Common myeloid progenitor, CD34-positive (primary cell): ENCODE measurements around the gene SELENON. TPM values are rescaled to one million over a fixed set of nuclear protein-coding genes. Genes with fewer than 3 reads are reported as not detected.

Experiments
- CTCF ChIA-PET: fragments of 350-600 bp; sonication (Branson Sonifier 250); formaldehyde crosslinking; loops from one replicate; lab custom pipeline; 2021; ENCODE audit warnings: antibody characterized with exemption; lab: Charles Lee
- POLR2A ChIA-PET: fragments of 350-600 bp; sonication (Branson Sonifier 250); formaldehyde crosslinking; loops from one replicate; lab custom pipeline; 2021; ENCODE audit warnings: antibody characterized with exemption; lab: Charles Lee
- DNase-seq, 3 donors: peaks; one replicate each; pipeline versions ENCODE4 v3.0.0 to v3.0.0-alpha.2; 2013
- H3K27ac ChIP-seq, 2 experiments: 1 replicate in 1 of 2; 2 replicates in 1 of 2; pipeline ENCODE4 v1.7.0; 2013; ENCODE audit warnings: inconsistent platforms in 2 of 2, low read length in 2 of 2, mild to moderate bottlenecking in 2 of 2, low read depth in 1 of 2, moderate library complexity in 1 of 2; ENCODE audit not compliant: severe bottlenecking in 2 of 2, insufficient read depth in 1 of 2, poor library complexity in 1 of 2
- H3K27me3 ChIP-seq, 5 experiments: replicated peaks in 2 of 5; 1 replicate in 3 of 5; 2 replicates in 2 of 5; pipeline versions ENCODE4 v1.6.1 to v1.7.0; 2013; ENCODE audit warnings: low read length in 4 of 5, mild to moderate bottlenecking in 2 of 5, moderate library complexity in 2 of 5, inconsistent platforms in 1 of 5; ENCODE audit not compliant: insufficient read depth in 5 of 5, control insufficient read depth in 4 of 5
- H3K36me3 ChIP-seq, 4 experiments: 1 replicate in 2 of 4; 2 replicates in 2 of 4; pipeline versions ENCODE4 v1.6.1 to v1.7.0; 2013; ENCODE audit warnings: low read length in 3 of 4, control low read depth in 1 of 4, mild to moderate bottlenecking in 1 of 4; ENCODE audit not compliant: control insufficient read depth in 4 of 4, insufficient read depth in 4 of 4
- H3K4me1 ChIP-seq, 4 experiments: 1 replicate in 3 of 4; 2 replicates in 1 of 4; pipeline versions ENCODE4 v1.6.1 to v1.7.1; 2013; ENCODE audit warnings: low read length in 3 of 4, mild to moderate bottlenecking in 3 of 4, control low read depth in 1 of 4, inconsistent platforms in 1 of 4, moderate library complexity in 1 of 4; ENCODE audit not compliant: control insufficient read depth in 4 of 4, insufficient read depth in 4 of 4; ENCODE audit errors: control extremely low read depth in 1 of 4
- H3K4me3 ChIP-seq, 7 experiments: 1 replicate in 4 of 7; 2 replicates in 3 of 7; pipeline versions ENCODE4 v1.5.1 to v1.7.0; 2013; ENCODE audit warnings: mild to moderate bottlenecking in 7 of 7, low read length in 6 of 7, moderate library complexity in 6 of 7, inconsistent platforms in 2 of 7, low read depth in 2 of 7, control low read depth in 1 of 7; ENCODE audit not compliant: insufficient read depth in 4 of 7, control insufficient read depth in 1 of 7; ENCODE audit errors: extremely low read depth in 1 of 7
- H3K9me3 ChIP-seq, 5 experiments: 1 replicate in 4 of 5; 2 replicates in 1 of 5; pipeline versions ENCODE4 v1.6.1 to v1.7.1; 2013; ENCODE audit warnings: low read length in 4 of 5, mild to moderate bottlenecking in 2 of 5, inconsistent platforms in 1 of 5, low read depth in 1 of 5, moderate library complexity in 1 of 5; ENCODE audit not compliant: control insufficient read depth in 4 of 5, insufficient read depth in 2 of 5; ENCODE audit errors: control extremely low read depth in 1 of 5
- WGBS: methylation state at CpG from one replicate; pipeline ENCODE4 v1.1.5; 2013; ENCODE audit not compliant: insufficient coverage; 5-methylcytosine and 5-hydroxymethylcytosine counted together
- polyA plus RNA-seq: library from polyadenylated mRNA; unstranded; fragments of 120-200 nt; gene quantifications from one replicate; pipeline ENCODE4 v1.2.1, GENCODE V29; 2013

The SELENON gene, protein sequence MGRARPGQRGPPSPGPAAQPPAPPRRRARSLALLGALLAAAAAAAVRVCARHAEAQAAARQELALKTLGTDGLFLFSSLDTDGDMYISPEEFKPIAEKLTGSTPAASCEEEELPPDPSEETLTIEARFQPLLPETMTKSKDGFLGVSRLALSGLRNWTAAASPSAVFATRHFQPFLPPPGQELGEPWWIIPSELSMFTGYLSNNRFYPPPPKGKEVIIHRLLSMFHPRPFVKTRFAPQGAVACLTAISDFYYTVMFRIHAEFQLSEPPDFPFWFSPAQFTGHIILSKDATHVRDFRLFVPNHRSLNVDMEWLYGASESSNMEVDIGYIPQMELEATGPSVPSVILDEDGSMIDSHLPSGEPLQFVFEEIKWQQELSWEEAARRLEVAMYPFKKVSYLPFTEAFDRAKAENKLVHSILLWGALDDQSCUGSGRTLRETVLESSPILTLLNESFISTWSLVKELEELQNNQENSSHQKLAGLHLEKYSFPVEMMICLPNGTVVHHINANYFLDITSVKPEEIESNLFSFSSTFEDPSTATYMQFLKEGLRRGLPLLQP
- polyA plus RNA-seq = 37.9 TPM

DNA sequence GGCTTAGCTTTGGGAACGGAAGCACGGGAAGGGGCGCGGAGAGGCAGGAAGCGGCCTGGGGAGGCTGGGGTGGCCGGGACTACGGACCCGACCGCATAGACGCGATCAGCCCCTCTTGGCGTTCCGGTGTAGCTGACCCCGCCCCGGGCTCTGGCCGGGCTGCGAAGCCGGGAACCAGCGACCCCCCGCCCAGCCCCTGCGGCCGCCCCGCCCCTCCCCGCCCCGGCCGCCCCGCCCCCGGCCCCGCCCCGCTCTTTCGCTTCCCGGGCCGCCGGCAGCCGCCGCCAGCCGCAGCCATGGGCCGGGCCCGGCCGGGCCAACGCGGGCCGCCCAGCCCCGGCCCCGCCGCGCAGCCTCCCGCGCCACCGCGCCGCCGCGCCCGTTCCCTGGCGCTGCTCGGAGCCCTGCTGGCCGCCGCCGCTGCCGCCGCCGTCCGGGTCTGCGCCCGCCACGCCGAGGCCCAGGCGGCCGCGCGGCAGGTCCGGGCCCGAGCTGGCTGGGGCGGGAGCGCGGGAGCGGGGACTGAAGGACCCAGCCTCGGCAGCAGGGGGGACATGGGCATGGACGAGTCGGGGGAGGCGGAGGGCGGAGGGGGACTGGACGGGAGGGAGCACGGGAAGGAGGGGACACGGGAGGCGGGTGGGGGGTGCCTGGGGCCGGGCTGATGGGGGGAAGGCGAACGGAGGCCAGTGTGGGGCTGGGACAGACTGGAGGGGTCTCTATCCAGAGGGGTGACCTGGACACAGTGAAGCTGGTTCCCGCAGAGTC, at the start of gene SELENON:
Gene SELENON, plus strand, starts transcription at position 259 of the 768 bp plus-strand sequence. Its CDS starts 38 bp downstream, at position 297.
- ChIA-PET POLR2A (no interaction called here), CTCF (interaction anchor here (1.0 to 2.9 kb wide), 5 partner anchors 11 to 296 kb away, joined by 3 to 8 read pairs (median 4); no protein-coding TSS in a partner anchor)
- under 1% methylated on average over 77 of the region's 91 CpGs for WGBS
- Histone ChIP-seq H3K27me3 (no peaks in the 10 kb centered on the region), H3K4me3 (peak within 1 kb of the TSS in 6 of 7 experiments; percentile 38 to 74 (median 58)), H3K36me3 (peaks cover 0 to 2% (median under 1%) of the 10 kb centered on the region in 4 experiments), H3K9me3 (no peaks in the 10 kb centered on the region), H3K4me1 (peaks cover 0 to 34% (median 24%) of the 10 kb centered on the region in 4 experiments), H3K27ac (no peak within 1 kb of the TSS)
- peak in 1 of 3 donors; percentile 41 for DNase-seq

- ChIA-PET CTCF (interaction anchor here (1.0 to 1.4 kb wide), 2 partner anchors 15 to 26 kb away, joined by 3 to 4 read pairs; no protein-coding TSS in a partner anchor), POLR2A (no interaction called here)
- Histone ChIP-seq H3K4me3 (no peak overlapping the region), H3K27ac (no peak overlapping the region), H3K4me1 (peaks cover 3 to 23% (median 21%) of the 10 kb centered on the region in 4 experiments), H3K9me3 (no peaks in the 10 kb centered on the region), H3K36me3 (no peaks in the 10 kb centered on the region), H3K27me3 (no peaks in the 10 kb centered on the region)
- DNase-seq = no peak
- WGBS = 93% methylated on average over 6 of the region's 6 CpGs
These were observed 48.9 kb upstream of the SELENON start for GRCh38 chr1:25750923-25751605.

DNA sequence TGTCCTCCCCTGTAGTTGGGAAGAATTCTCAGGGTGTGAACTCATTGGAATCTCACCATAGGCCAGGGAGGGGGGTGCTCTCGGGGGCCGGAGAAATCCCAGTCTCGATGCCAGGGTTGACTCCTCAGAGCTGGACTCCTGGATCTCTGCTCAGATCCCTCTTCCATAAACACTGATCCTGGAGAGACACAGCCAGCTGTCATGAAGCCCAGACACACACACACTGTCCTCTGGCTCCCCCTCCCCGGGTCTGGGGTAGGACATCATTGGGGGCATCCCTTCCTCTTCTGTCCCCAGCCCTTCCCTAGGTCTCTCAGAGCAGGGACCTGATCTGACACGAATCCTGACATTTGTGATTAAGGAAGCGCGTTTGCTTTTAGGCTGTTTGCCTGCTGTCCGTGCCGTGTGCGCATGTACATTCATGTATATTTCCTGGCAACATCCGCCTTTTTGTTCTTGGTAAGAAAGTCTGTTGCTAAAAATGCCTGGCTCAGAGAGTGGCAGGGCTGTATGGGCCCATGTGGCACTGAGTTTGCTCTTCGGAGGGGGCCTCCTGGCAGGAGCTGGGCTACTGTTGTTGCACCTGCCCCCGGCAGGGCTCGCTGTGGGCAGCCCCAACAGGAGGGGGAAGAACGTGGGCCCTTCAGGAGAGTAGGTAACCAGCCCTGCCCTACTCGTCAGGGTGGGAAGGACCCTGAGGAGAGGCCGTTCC, 45.4 kb upstream of the SELENON start:
- Histone ChIP-seq H3K36me3 (no peaks in the 10 kb centered on the region), H3K4me3 (peak overlapping the region in 1 of 7 experiments; percentile 4), H3K4me1 (peaks cover 3 to 43% (median 40%) of the 10 kb centered on the region in 4 experiments), H3K27ac (no peak overlapping the region), H3K27me3 (no peaks in the 10 kb centered on the region), H3K9me3 (no peaks in the 10 kb centered on the region)
- peak in 2 of 3 donors; percentile 72 to 73 for DNase-seq
- ChIA-PET POLR2A (no interaction called here), CTCF (interaction anchor here (0.8 to 3.4 kb wide), 9 partner anchors 11 to 136 kb away, joined by 3 to 19 read pairs (median 6); partner anchors contain the start of gene SELENON)
- 33% methylated on average over 16 of the region's 17 CpGs for WGBS

GRCh38 chr1:25755475-25756125, 44.4 kb upstream of the SELENON start:
- Histone ChIP-seq H3K36me3 (no peaks in the 10 kb centered on the region), H3K27me3 (no peaks in the 10 kb centered on the region), H3K4me1 (peaks cover 3 to 43% (median 40%) of the 10 kb centered on the region in 4 experiments), H3K4me3 (no peak overlapping the region), H3K27ac (no peak overlapping the region), H3K9me3 (no peaks in the 10 kb centered on the region)
- ChIA-PET POLR2A (interaction anchor here (1.4 kb wide), 1 partner anchor 19 kb away, joined by 3 read pairs; no protein-coding TSS in a partner anchor), CTCF (interaction anchor here (0.8 to 3.4 kb wide), 12 partner anchors 10 to 137 kb away, joined by 3 to 19 read pairs (median 4); partner anchors contain the start of gene SELENON)
- no peak for DNase-seq
- WGBS = 84% methylated on average over 4 of the region's 7 CpGs

- H3K27me3 ChIP-seq = no peaks in the 10 kb centered on the region
- 5% methylated on average over 3 of the region's 3 CpGs for WGBS
- no peaks in the 10 kb centered on the region for H3K9me3 ChIP-seq
- H3K4me1 ChIP-seq = peaks cover 3 to 43% (median 40%) of the 10 kb centered on the region in 4 experiments
- H3K36me3 ChIP-seq = no peaks in the 10 kb centered on the region
- no peak overlapping the region for H3K27ac ChIP-seq
- DNase-seq = peak in 2 of 3 donors; percentile 55 to 61
- POLR2A ChIA-PET = interaction anchor here (1.4 kb wide), 1 partner anchor 18 kb away, joined by 3 read pairs; no protein-coding TSS in a partner anchor
- CTCF ChIA-PET = interaction anchor here (1.0 to 3.4 kb wide), 8 partner anchors 10 to 137 kb away, joined by 3 to 19 read pairs (median 6); partner anchors contain the start of gene SELENON
- H3K4me3 ChIP-seq = peak overlapping the region in 1 of 7 experiments; percentile 33
These were observed 43.8 kb upstream of the SELENON start for GRCh38 chr1:25756215-25756614.
